ENCODE data around the gene VSIG8.

Gene VSIG8

DNA sequence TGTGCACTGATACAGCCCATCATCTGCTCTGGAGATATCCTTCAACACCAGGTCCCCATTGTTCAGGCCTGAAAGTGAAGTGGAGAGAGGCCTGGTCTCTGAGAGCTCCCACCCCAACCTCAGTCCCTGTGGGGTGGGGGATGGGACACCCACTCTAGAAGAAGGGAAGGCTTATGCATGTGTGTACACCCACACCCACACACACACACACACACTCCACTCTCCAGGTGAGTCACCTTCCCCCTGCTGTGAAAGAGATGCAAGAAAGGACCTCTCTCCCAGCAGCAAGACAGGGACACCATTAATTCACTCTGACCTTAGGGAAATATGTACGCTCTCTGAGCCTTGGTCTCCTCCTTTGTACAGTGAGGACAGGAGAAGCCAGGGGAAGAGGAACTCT lies 5.9 kb downstream of the VSIG8 start:
- DNase-seq (ENCODE audit: low spot score) = no peak

DNA sequence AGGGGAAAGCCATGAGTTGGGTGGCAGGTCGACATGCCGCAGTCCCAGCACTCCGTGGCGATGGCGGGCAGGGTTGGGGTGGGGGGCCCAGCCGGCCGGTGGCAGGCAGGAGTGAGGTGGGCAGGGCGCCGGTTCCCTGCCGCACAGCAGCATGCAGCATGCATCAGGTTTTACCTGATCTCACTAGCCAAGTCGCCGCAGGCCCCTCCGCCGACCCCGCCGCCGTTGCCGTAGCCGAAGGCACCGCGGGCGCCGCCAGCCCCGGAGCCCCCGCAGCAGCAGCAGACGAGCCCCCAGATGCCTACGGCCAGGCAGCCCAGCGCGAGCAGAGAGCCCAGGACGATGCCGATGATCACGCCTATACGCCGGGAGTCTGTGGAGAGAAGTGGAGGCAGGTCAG lies 6.7 kb downstream of the VSIG8 start:
- DNase-seq (ENCODE audit: low spot score) = no peak

DNA sequence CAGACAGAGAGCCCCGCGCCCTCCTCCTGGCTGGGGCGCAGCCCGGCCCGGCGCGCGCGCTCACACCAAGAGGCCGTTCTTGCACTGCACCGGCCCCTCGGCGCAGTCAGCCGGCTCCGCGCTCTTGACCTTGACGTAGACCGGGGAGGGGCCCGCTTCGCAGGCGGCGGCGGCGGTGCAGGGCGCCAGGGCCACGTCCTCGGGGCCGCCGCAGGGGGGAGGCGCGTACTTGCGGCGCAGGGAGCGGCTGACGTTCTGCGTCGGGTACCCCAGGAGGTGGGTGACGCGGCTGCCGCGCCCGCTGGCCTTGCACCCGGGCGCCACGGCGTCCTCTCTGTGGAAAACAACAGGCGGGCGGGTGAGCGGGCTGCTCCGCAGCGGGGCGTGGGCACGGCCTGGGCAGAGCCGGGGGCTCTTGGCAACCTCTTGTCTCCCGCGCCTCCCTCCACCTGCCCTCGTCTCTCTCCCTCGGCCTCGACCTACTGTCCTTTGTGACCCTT lies 7.7 kb downstream of the VSIG8 start:
- peak; percentile 27 for DNase-seq (ENCODE audit: low spot score)

DNA sequence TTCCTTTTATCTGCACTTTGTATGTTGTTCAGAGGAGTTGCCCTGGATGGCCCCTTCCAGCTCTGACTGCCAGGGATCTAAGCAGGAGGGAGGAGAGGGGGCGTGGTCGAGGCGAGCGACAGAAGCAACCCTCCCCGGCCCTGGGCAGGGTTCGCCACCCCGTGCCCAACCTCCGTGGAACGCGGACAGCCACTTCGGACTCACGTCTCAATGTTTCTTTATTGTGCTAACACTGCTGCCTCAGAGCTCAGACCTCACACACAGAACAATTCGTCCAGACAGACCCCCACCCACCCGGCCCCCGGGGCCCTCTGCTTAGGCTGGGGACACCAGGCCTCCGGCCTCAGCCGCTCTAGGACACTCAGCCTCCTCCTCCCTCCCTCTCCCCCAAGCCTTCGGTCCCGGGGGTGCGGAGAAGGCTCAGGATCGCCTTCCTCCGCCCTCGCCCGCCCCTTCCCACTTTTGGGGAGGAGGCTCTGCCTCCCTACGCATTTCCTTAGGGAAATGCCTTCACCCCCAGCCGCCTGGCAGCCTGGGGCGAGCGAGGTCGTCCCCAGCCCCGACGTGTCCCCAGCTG lies 8.3 kb downstream of the VSIG8 start:
- DNase-seq (ENCODE audit: low spot score) = no peak

DNA sequence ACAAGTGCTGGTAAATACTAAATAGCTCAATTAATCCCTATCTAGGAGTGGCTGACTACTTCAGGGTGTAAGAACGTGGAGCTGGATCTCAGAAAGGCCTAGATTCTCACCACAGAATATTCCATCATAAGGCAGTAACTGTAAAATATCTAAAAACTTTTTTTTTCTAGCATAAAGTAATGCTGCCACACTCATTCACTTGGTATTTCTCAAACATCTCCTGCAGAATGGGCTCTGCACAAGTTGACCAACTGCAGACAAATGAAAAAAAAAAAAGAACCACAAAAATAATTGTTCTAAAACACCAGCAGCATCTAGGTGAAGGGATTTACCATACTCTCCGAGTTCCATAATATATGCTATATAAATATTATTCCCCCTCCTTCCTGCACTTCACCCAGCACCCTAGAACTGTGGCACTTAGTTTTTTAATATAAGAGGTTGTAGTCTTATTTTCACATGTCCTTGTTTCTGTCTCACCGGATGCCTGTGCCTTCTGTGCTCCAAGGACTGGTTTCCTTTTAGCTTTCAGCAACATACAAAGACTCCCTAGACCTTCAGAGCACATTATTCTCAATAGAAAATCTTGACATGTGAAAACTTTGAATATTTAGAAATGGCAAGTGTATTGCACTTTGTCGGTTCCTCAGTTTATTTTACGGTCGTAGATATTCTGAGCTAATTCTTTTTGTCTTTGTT lies 8.9 kb downstream of the VSIG8 start:
- DNase-seq (ENCODE audit: low spot score) = no peak

DNA sequence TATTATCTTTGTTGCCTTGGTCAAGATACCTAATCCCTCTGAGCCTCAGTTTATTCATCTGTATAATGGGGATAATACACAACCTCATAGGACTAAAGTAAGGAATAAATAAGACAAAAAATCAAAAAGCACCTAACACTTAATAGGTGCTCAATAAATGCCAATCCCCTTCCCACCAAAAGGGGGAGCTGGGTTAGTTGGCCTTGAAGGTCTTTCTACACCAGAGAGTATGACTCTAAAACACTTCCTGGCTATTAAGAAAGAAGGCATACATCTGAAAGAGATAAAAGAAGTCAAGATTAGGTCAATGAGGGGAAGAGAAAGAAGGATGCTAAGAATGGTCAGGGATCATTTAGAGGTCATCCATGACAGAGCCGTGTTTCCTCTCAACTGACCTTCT lies 11.1 kb downstream of the VSIG8 start:
- peak; percentile 15 for DNase-seq (ENCODE audit: low spot score)

- DNase-seq (ENCODE audit: low spot score) = no peak
Observed at GRCh38 chr1:159849626-159850366, 12.7 kb downstream of the VSIG8 start.

GRCh38 chr1:159848326-159848725 lies 14.1 kb downstream of the VSIG8 start:
- DNase-seq (ENCODE audit: low spot score) = no peak

DNA sequence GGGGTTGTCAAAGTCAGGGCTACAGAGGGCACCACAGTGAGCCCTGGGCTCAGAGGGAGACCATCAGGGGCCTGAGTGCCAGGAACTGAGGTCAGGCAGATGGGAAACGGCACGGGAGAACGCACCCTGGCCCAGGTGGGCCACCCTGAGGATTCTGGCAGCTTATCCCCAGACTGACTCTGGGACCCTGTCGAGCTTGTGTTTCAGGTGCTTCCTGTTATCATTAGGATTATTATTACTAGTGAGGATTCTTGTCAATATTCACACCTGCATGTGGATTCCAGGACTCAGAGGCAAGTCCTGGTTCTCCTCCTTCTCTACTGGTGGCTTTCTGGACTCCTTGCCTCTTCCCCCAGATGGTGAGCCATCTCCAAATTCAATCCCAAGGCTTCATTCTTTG lies 15.2 kb downstream of the VSIG8 start:
- DNase-seq (ENCODE audit: low spot score) = no peak

- DNase-seq (ENCODE audit: low spot score) = no peak
Observed at GRCh38 chr1:159845751-159846629, 16.5 kb downstream of the VSIG8 start.

GRCh38 chr1:159843459-159843858 lies 19.0 kb downstream of the VSIG8 start:
- DNase-seq (ENCODE audit: low spot score) = no peak

DNA sequence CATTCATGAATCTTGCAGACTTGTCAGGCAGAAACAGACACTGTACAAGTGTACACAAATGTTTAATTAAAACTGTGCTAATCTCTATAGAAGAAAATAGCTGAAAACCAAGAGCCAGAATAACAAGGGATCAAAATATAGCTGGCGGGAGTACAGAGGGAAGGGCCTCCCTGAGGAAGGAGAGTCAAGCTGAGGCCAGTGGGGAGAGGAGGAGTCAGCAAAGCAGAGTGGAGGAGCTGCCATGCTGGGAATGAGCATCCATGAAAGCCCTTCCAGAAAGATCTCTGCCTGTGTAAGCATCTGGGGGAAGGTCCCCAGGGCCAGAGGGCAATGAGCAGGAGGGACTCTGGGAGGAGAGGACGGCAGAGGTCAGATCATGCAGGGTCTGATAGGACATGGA lies 20.7 kb downstream of the VSIG8 start:
- DNase-seq (ENCODE audit: low spot score) = no peak

GRCh38 chr1:159839116-159839849 lies 23.2 kb downstream of the VSIG8 start:
- no peak for DNase-seq (ENCODE audit: low spot score)

DNA sequence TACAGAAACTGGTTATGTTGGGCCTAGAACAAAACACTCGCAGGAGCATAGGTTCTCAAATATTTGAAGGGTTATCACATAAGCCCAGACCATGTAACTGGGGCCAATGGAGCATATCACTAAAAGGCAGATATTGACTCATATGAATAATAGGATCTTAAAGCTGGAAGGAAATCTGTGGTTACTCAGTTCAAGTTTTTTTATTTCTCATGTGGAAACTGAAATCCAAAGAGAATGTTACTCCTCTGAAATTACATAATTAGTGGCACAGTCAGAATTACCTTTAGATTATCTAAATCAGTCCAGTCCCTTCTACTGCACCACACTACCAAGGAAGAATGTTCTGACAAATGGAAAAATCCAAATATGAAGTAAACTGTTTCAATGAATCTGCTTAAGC lies 23.7 kb downstream of the VSIG8 start:
- DNase-seq (ENCODE audit: low spot score) = no peak

DNA sequence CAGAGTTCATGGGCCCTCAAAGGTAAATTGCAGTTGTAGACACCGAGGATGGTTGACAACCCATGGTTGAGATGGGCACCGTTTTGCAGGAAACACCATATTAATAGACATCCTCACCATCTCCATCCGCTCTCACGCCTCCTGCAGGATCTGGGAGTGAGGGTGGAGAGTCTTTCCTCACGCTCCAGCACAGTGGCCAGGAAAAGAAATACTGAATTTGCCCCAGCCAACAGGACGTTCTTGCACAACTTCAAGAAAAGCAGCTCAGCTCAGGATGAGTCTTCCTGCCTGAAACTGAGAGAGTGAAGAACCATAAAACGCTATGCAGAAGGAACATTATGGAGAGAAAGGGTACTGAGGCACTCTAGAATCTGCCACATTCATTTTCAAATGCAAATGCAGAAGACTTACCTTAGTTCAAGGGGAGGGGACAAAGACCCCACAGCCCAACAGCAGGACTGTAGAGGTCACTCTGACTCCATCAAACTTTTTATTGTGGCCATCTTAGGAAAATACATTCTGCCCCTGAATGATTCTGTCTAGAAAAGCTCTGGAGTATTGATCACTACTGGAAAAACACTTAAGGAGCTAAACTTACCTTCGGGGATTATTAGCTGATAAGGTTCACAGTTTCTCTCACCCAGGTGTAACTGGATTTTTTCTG lies 26.5 kb downstream of the VSIG8 start:
- no peak for DNase-seq (ENCODE audit: low spot score)

DNA sequence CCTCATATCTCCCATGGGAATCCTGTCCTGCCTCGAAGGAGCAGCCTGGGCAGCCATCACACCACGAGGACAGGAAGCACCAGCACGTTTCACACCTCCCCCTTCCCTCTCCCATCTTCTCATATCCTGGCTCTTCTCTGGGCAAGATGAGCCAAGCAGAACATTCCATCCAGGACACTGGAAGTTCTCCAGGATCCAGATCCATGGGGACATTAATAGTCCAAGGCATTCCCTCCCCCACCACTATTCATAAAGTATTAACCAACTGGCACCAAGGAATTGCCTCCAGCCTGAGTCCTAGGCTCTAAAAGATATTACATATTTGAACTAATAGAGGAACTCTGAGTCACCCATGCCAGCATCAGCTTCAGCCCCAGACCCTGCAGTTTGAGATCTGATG lies 27.1 kb downstream of the VSIG8 start:
- no peak for DNase-seq (ENCODE audit: low spot score)

GRCh38 chr1:159832309-159832708 lies 30.1 kb downstream of the VSIG8 start:
- DNase-seq (ENCODE audit: low spot score) = no peak

GRCh38 chr1:159831412-159832141 lies 30.9 kb downstream of the VSIG8 start:
- DNase-seq (ENCODE audit: low spot score) = no peak

- no peak for DNase-seq (ENCODE audit: low spot score)
Observed at GRCh38 chr1:159830722-159831121, 31.7 kb downstream of the VSIG8 start.

GRCh38 chr1:159829822-159830465 lies 32.5 kb downstream of the VSIG8 start:
- no peak for DNase-seq (ENCODE audit: low spot score)
